Nucleus accumbens (tissue), 56 donors: Measurements from ENCODE around the gene MAP4K3.
"Not testable (repeated sequence)": the region's sequence is repeated elsewhere in the genome, so short reads cannot be mapped to it uniquely, and the experiment has no call there.

Experiments used
- DNase-seq, 56 donors: peaks; one replicate each; lab custom pipeline; 2025; lab: John Stamatoyannopoulos, UW

Gene MAP4K3

GRCh38 chr2:39379643-39380524, 57.2 kb downstream of the MAP4K3 start:
- DNase-seq: peak in 2 of 56 donors; percentile 3 to 16

GRCh38 chr2:39378968-39379367, 58.1 kb downstream of the MAP4K3 start:
- no peak for DNase-seq

- no peak for DNase-seq
Measured at GRCh38 chr2:39377226-39377939, 59.7 kb downstream of the MAP4K3 start.

DNA sequence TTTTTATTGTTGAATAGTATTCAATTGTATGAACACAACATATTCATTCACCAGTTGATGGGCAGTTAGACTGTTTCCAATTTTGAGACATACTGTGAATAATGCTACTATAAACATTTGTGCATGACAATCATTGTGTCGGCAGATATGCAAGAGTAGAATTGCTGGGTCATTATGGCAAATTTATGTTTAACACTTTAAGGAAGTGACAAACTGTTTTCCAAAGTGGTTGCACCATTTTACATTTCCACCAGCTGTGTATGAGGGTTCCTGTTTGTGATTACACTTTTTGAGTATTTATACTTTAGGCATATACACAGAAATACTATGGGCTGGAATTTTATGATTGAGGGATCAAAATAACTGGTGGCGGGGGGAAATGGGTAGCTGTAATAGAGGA, 61.2 kb downstream of the MAP4K3 start:
- no peak for DNase-seq

DNA sequence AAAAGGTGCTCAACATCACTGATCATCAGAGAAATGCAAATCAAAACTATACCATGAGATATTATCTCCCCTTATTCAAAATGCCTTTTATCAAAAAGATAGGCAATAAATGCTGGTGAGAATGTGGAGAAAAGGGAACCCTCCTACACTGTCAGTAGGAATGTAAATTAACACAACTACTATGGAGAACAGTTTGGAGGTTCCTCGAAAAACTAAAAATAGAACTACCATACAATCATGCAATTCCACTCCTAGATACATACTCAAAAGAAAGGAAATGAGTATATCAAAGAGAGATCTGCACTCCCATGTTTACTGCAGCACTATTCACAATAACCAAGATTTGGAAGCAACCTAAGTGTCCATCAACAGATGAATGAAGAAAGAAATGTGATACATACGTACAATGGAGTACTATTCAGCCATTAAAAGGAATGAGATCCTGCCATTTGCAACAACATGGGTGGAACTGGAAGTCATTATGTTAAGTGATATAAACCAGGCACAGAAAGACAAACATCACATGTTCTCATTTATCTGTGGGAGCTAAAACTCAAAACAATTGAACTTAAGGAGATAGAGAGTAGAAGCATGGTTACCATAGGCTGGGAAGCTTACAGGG, 63.8 kb downstream of the MAP4K3 start:
- no peak for DNase-seq

GRCh38 chr2:39370101-39370500, 67.0 kb downstream of the MAP4K3 start:
- no peak for DNase-seq

GRCh38 chr2:39368846-39369245, 68.2 kb downstream of the MAP4K3 start:
- DNase-seq: no peak

DNA sequence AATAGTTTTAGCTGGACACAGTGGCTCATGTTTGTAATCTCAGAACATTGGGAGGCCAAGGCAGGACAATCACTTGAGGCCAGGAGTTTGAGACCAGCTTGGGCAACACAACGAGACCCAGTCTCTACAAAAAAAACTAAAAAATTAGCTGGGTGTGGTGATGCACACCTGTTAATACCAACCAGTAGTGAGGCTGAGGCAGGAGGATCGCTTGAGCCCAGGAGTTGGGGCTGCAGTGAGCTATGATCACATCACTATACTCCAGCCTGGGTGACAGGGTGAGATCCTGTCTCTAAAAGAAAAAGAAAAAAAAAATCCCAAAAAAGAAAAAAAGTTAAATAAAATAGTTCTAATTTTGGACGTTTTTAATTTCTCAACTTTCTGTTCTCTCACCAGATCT, 68.7 kb downstream of the MAP4K3 start:
- no peak for DNase-seq

- no peak for DNase-seq
Measured at GRCh38 chr2:39362595-39362994, 74.5 kb downstream of the MAP4K3 start.

DNA sequence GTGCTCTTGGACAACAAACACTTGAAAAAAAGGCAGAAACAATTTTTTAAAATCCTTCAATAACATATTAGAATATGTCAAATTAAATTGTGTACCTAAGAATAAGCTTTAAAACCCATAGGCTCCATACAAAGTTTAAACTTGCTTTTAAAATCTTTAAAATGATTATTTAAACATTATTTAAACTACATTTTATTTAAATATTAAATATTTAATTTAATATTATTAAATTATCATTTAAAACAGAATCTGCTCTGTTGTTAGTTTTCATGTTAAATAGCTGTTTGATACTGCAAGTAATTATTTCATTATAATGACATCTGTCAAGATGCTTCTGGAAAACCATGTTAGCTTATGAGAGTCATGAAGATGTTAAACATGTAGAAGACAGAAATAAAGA, 75.6 kb downstream of the MAP4K3 start:
- no peak for DNase-seq

- not testable (repeated sequence) for DNase-seq
Measured at GRCh38 chr2:39360342-39360741, 76.7 kb downstream of the MAP4K3 start.

DNA sequence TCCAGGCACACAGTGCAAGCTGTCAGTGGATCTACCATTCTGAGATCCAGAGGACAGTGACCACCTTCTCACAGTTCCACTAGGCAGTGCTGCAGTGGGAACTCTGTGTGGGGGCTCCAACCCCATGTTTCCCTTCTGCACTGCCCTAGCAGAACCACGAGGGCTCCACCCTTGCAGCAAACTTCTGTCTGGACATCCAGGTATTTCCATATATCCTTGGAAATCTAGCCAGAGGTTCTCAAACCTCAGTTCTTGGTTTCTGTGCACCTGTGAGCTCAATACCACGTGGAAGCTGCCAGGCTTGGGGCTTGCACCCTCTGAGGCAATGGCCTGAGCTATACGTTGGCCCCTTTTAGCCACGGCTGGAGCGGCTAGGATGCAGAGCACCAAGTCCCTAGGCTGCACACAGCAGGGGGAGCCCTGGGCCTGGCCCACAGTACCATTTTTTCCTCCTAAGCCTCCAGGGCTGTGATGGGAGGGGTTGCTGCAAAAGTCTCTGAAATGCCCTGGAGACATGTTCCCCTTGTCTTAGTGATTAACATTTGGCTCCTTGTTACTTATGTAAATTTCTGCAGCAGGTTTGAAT, 77.5 kb downstream of the MAP4K3 start:
- no peak for DNase-seq

GRCh38 chr2:39356922-39357639, 80.0 kb downstream of the MAP4K3 start:
- DNase-seq: peak in 21 of 56 donors; percentile 1 to 41 (median 4)

- DNase-seq: no peak
Measured at GRCh38 chr2:39350658-39351057, 86.4 kb downstream of the MAP4K3 start.

DNA sequence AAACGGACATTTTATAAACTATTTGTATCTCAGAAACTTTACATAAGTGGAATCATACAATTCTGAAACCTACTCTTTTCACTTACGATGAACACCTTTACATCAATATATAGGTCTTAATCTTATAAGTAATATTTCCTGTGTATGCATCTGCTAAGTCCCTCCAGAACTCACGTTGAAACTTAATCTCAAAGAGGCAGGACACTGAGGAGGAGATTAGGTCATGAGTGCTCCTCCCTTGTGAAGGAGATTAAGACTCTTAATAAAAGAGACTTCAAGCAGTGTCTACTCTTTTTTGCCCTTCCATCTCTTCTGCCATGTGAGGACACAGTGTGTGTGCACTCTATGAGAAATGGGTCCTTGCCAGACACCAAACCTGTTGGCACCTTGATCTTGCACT, 98.6 kb downstream of the MAP4K3 start:
- DNase-seq: no peak

GRCh38 chr2:39335930-39336329, 101.2 kb downstream of the MAP4K3 start:
- no peak for DNase-seq

- DNase-seq: no peak
Measured at GRCh38 chr2:39334978-39335377, 102.1 kb downstream of the MAP4K3 start.

DNA sequence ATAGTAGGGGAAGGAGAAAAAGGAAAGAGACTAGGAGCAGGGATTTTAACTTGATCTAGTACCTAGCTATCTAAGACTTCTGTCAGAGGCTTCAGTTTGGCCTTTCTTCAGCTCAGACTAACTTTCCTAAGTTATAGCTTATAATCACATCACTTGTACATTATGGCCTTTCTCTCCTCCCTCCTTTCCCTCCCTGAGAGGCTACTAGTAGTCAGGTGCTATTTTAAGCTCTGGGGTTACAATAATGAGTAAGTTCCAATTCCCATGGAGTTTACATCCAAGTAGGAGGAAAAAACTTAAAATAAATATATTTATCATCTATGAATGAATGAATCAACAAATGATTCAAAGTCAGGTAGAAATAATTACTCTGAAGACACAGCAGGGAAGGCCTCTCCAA, 102.6 kb downstream of the MAP4K3 start:
- DNase-seq: no peak

GRCh38 chr2:39326644-39327043, 110.4 kb downstream of the MAP4K3 start:
- no peak for DNase-seq

DNA sequence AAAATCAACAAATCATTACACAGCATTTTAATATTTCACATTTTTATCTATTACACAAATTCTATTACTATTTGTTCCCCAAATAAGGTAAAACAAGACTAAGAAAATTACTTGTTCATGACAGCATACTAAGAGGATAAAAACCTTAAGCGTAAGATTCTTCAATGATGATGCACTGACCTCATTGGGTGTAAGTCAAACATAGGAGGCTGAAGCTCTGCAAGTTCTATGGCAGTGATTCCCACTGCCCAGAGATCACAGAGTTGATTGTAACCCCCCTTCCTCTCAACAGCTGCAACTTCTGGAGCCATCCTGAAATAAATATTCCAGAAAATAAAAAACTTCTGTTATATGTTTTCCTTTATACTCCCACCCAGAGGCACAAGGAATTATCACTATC, 111.1 kb downstream of the MAP4K3 start:
- DNase-seq: no peak
